ENCODE measurements around the gene KCTD20.
"Not testable (repeated sequence)": the region's sequence is repeated elsewhere in the genome, so short reads cannot be mapped to it uniquely, and the experiment has no call there.

KCTD20 gene

DNA sequence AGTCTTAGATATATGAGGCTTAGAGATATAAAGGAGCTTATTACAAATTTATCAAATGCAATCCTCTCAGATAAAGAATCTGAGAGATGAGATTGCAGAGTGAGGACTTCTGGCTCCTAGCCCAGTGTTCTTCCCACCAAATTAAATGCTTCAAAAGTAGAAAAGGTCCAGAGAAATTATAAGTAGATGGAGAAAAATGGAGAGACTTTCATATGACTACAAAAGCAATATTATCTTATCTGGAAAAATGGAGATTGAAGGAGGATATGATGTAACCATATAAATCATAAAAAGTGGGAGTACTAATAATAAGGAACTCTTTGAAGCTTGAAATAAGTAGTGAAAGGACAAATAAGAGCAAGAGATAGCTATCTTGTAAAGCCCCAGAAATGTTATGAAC, 2.8 kb downstream of the KCTD20 start:
- no peak for DNase-seq

DNA sequence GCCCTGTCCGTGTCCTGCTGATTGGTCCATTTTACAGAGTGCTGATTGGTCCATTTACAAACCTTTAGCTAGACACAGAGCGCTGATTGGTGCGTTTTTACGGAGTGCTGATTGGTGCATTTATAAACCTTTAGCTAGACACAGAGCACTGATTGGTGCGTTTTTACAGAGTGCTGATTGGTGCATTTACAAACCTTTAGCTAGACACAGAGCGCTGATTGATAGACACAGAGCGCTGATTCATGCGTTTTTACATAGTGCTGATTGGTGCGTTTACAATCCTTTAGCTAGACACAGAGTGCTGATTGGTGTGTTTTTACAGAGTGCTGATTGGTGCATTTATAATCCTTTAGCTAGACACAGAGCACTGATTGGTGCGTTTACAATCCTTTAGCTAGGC, 6.4 kb downstream of the KCTD20 start:
- not testable (repeated sequence) for DNase-seq

DNA sequence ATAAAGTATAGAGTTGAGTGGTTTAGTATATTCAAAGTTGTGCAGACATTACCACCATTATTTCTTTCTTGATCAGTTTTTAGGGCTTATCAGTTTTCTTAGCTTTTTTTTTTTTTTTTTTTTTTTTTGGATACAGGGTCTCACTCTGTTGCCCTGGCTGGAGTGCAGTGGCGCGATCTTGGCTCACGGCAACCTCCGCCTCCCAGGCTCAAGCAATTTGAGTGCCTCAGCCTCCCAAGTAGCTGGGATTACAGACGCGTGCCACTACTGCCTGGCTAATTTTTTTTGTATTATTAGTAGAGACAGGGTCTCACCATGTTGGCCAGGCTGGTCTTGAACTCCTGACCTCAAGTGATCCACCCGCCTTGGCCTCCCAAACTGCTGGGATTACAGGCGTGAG, 10.1 kb downstream of the KCTD20 start:
- DNase-seq: not testable (repeated sequence)

DNA sequence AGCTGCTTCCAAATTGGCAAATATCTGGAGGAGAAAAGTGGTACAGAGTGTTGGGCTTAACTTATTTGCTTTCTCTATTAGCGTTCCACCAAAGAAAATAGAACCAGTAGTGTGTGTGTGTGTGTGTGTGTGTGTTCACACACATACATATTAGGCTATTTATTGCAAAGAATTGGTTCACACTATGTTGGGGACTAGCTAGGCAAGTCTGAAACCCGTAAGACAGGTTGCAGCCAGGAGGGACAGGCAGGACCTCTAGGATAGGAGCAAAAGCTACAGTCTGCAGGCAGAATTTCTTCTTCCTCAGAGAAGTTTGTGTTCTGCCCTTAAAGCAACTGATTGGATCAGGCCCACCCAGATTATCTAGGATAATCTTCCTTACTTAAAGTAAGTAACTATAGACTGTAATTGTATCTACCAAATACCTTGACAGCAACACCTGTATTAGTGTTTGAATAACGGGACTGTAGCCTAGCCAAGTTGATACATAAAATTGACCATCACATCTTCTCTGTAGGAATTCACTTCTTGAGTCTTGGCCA, 12.8 kb downstream of the KCTD20 start:
- no peak for DNase-seq

DNA sequence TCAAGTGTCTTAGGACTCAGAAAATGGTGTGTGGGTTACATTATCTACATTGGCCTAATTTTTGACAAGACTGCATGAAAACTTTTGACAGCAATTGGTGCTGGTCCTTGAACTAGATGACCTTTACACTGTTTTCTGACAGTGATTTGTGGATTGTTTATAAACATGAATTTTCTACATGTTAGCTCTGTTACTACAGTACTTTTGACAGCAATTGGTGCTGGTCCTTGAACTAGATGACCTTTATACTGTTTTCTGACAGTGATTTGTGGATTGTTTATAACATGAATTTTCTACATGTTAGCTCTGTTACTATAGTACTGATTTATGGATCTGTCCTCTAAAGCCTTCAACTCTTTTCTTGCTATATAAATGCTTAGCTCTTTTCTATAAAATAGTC, 16.7 kb downstream of the KCTD20 start:
- DNase-seq: no peak

DNA sequence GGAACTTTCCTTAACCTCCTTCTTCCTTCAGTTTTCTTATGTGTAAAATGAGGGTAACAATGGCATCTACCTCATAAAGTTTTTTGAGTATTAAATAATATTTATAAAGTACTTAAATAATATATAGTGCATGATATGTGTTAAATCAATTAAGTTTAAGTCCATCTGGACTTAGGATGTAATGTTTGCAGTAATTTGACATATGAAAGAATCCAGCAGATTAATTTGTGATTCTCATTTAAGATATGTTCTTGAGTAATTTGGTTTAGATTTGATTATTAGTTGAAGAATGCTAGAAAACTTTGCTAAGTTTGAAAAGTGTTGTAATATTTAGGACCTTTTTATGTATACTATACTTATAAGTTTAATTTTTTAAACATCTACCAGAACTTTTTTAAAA, 18.1 kb downstream of the KCTD20 start:
- DNase-seq: no peak

DNA sequence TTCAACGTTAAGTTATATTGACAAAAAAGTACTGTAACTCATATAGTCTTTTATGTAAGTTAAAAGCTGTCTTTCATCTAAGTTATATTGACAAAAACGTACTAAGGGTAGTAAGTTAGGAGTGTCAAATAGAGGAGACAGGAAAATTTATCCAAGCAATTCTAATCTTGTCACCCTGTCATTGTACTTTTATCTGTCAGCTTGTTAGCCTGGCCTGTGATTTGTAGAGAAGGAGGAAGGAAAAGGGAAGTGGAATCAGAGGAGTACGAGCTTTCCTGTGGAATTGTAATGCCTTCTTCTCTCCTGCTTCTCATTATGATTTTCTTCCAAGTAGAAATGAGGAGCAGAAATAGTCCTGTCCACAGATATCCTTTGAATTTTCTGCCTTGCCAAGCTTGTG, 18.8 kb downstream of the KCTD20 start:
- DNase-seq: peak; percentile 8

DNA sequence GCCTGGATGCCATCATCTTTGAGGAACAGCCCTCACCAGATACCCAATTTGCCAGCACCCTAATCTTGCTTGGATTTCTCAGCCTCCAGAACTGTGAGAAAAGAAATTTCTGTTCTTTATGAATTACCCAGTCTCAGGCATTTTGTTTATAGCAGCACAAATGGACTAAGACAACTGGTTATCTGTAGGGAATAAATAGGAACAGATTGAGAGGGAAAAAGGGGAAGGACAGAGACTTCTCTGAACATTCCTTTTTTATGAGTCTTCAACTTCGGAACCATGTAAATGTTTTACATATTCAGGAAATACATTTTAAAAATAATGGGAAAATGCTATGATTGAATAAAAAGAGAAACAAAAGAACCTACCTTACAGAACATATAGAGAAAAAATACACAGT, 20.9 kb downstream of the KCTD20 start:
- DNase-seq: no peak

DNA sequence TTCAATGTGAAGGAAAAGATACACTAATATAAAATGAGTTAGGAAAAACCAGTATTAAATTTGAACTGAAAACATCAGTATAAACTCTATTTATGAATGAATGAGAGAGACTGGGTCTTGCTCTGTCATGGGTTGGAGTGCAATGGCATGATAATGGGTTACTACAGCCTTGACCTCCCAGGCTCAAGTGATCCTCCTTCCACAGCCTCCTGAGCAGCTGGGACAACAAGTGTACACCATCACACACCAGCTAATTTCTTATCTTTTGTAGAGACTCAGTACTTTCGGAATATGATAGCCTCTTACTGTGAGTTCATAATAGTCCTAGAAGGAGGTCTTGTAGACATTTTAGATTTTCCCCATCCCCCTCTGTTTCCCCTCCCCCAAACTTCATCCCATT, 21.4 kb downstream of the KCTD20 start:
- DNase-seq: no peak

DNA sequence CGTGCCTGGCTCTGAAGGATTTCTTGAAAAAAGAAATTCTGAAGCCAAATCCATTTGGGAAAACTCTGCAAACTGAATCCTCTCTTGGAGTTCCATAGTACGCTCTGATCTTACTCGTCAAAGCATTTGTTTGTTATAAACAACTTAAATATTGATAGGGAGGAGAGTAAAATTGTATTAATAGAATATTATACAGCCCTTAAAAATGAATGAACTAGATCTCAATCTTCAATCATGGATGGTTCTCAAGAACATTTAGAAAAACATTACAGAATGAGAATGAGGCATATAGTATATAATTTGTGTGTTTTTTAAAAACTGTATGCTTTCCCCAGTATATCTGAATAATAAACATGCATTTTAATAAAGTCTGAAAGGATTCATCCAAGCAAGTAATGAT, 24.8 kb downstream of the KCTD20 start:
- DNase-seq: no peak

DNA sequence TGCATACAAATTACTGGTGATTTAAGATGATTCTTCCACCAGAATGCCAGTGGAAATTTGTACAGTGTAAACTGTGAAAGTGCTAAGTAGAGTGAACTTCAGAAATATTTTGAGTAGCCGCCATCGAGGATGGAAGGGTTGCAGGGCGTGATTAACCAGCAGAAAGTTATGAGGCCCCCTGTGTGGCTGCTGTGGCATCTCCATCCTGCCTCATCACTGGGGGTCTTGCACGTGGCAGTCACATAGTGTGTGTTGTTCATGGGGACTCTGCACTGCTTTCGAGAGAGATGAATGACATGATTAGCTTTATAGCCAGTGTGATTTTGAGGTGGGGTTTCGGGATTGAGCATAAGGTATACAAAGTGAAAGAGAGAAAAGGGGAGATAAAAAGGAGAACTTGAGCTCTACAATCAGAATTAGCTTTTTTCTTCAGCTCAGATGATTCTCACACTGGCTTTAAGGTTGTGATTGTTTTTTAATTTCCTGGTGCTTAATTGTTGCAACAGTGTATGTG, 26.4 kb downstream of the KCTD20 start:
- DNase-seq: no peak

DNA sequence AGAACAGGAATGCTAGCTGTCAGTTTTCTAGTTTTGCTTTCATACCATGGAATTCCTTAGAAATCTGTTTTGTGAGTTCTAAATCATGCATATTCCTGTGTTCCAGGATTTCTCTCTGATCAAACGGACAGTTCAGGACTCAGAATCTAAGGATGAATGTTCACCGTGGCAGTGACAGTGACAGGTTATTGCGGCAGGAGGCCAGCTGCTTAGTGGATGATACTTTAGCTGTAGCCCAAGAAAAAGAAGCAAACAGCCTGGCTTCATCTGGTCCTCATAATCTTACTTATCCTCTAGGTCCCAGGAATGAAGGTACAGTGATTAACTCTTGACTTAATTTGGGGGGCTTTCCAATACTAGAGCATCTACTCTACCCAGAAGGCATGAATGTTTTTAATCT, 27.1 kb downstream of the KCTD20 start:
- DNase-seq: no peak

DNA sequence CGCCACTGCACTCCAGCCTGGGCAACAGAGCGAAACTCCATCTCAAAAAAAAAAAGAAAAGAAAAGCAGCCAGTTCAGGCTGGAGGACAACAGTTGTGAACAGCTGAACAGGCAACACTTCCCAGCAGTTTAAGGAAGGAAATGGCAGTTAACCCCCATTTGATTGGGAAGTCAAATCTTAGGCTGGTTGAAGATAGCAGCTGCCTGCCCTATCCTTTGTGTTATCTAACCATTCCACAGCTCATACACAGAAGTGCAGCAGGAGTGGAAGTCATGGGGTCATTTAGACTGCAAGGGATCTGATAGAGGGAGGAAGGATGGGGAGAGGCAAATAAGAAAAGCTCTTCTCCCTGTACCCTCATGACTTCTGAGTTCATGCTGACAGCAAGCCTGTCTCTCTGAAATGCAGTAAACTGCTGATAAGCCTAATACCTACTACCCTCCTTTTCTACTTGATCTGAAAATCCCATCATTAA, 35.3 kb downstream of the KCTD20 start:
- DNase-seq: no peak

DNA sequence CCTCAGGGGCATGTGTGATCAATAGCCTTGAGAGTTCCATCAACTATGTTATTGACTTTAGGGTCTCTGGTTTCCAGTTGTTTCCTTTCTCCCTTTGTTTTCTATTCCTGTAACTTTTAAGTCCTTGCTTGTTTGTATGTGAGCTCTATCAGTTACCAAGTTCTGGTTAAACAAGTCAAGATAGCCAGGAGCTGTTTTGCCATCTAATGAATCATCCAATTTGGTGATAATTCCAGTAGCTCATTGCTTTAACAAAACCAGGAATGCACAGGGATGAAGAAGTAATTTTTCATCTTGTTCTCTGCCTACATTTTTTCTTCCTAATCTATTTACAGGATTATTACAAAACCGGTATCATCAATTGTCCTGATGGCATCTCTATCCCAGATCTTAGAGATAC, 36.5 kb downstream of the KCTD20 start:
- no peak for DNase-seq

DNA sequence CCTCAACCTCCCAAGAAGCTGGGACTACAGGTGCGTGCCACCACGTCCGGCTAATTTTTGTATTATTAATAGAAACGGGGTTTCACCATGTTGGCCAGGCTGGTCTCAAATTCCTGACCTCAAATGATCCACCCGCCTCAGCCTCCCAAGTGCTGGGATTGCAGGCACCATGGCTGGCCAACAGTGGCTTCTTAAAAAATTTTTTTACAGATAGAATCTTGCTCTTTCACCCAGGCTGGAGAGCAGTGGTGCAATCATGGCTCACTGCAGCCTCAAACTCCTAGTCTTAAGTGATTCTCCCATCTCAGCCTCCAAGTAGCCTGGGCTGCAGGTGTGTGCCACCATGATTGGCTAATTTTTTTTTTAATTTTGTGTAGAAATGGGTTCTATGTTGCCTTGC, 40.5 kb downstream of the KCTD20 start:
- not testable (repeated sequence) for DNase-seq

DNA sequence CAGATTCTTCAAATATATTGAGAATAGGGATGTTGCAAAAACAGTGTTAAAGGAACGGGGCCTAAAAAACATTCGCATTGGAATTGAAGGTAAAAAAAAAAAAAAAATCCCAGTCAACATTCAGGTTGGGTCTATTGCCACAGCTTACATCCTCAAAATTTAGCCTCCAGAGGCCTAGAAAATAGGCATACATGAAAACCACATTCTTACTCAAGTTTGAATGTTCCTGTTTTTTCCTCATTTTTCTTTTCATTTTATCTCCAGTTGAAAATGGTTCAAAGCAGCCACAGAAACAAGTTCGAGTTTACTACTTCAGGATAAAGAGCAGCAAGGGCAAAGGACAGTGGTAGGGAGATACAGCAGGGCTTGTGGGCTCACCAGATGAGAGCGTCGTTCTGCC, 41.9 kb downstream of the KCTD20 start:
- DNase-seq: peak; percentile 19

DNA sequence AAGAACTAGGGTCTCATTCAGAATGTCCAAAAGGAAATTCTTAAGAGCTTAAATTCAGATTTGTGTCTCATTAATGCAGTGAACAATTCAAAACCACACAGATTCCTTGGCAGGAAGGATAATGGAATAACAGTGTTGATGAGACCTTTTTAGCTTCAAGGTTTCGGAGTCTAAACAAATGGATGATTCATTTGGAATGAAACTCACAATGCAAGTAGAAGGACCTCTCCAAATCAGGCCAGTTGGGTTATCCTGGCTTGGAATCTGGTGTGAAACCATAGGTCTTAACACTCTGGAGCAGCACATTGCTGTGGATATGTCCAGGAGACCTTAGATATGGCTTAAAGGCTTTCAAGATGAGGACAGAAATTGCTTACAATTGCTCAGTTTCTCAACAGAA, 44.9 kb downstream of the KCTD20 start:
- no peak for DNase-seq

DNA sequence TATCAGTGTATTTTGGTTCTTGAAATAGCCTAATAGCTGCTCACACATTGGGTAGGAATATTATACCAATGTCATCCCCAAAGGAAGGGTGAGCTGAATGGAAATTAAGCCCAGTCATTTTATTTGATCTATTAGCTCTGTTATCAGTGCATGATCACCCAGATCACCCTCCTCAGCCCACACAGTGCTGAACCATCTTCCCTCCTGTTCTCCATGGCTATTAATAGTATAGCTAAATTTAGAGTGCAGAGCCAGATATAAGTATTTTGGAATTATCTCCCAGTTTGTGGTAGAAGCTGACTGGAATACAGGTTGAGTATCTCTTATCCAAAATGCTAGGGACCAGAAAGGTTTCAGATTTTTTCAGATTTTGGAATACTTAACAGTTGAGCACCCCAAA, 45.4 kb downstream of the KCTD20 start:
- DNase-seq: no peak

DNA sequence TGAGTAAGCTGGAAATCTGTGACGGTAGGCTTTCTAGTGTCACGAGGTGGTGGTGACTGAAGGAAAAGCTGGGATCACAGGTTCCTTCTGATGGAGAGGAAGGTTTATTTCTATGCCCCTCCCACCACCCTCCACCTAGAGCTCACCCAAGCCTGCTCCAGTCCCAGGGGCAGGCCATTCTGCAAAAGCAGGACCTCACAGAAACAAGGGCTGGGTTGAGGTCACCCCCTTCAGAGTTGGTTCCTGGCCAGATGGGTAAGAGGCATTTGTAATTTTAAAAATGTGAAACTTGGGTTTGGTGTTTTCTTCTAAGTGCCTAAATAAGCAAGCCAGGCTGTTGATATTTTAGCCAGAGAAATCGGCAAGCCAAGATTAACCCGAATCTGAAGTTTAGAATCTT, 46.6 kb downstream of the KCTD20 start:
- DNase-seq: no peak

DNA sequence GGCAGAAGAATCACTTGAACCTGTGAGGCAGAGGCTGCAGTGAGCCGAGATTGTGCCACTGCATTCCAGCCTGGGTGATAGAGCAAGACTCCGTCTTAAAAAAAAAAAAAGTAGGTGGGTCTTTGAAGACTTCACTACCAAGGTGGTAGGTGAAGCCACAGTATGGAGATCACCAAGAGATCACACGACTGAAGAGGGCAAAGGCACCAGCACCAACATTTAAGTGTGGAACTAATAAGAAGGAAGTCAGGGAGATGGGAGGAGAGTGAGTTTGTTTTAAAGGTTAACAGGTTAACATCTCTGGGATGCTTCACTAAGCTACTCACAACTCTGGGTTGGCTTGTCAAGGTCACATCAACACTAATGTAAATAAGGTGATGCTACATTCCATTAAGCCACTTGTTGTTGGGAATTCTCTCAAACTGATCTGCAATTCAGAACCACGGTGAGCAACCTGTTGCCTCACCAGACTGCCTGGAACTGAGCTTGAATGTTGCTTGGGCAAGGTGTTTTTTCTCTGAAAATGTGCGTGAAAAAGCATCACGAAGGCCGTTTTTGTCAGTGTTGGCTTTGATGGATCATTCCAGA, 48.7 kb downstream of the KCTD20 start:
- no peak for DNase-seq

DNA sequence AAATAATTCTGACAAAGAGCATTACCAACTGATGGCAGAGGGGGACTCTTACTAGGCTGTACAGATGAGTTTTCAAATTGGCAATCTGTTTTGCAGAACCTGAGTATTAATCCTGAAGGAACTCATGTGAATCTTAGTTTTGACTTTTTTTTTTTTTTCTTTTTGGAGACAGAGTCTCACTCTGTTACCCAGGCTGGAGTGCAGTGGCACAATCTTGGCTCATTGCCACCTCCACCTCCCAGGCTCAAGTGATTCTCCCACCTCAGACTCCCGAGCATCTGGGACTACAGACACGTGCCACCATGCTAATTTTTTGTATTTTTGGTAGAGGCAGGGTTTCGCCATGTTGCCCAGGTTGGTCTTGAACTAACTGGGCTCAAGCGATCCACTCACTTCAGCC, 49.3 kb downstream of the KCTD20 start:
- DNase-seq: no peak

DNA sequence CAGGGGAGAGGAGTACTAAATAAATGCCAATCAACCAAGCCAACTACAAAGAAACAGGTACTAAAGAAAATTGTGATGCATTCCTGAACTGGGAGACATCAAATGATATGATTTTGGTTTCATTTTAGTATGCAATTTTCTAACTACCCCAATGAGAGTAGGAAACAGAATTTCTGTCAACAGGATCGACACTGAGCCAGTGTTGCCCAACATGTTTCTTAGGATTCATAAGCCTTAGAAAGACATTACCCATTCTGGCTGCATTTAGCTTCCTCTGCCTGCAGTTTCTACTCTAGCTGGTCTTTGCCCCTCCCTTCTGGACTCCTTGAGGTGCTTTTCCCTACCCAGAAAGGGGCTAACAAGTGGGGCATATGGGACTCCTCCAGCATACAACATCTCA, 49.8 kb downstream of the KCTD20 start:
- peak; percentile 80 for DNase-seq

DNA sequence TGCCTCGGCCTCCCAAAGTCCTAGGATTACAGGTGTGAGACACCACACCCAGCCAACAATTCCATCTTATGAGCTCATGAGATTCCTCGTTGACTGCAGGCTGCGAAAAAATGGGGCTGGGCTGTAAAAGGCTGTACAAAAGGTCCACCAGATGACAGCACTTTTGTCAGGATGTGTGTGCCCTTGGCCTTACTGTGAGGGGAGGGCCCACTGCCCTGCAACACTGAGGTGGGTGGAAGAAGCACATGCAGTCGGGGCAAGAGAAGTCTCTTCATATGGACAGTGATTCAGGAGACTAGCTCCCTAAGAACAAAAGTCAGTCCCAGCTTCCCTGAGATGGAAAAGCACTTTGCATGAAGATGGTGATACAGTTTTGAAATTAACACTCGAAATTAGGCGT, 50.5 kb downstream of the KCTD20 start:
- peak; percentile 12 for DNase-seq

DNA sequence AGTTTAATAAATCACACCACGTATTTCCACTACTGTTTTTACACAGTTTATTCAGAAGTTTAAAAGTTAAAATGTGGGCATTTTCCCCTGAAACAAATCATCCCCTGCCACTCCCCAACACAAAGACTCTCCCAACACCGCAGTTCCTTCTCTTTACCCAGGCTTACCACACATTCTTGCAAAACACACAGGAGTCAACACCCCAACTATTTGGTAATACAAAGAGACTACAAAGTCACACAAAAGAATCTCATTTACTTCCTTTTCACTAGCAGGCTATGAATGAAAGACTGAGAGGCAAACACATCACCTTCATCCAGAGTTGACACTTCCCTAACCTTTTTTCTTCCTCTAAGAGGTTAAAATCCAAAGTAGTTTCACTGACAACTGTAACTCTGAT, 51.1 kb downstream of the KCTD20 start:
- DNase-seq: peak; percentile 82

DNA sequence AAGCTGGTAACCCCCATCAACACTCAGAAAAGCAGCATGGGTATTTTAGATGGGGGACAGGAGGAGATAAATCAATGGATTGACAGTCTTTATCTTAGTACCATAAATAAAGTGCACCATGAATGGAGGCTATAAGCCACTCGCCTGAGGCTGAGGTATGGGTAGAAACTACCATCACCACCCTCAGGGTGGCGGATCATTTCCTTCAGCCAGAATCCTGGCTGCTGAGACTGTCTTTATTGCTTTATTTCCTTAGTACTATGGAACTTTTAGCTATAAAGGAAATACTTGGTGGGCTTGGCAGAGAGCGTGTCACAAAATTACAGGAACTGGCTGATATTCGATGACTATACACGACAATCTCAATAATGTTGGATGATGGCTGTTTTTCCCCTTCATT, 52.3 kb downstream of the KCTD20 start:
- DNase-seq: no peak
